Endothelial cell of umbilical vein (primary cell): ENCODE measurements around the gene PDE8B.

Source experiments
- EZH2 ChIP-seq: IDR thresholded peaks from 2 replicates; pipeline ENCODE4 v1.6.1; 2012; ENCODE audit warnings: borderline replicate concordance, low read depth, mild to moderate bottlenecking, moderate library complexity, low read length, inconsistent platforms; ENCODE audit not compliant: severe bottlenecking
- FOS ChIP-seq: IDR thresholded peaks from 2 replicates; pipeline ENCODE4 v1.6.1; 2011; ENCODE audit warnings: mild to moderate bottlenecking, low read length, moderate library complexity, borderline replicate concordance; ENCODE audit not compliant: insufficient read depth
- GATA2 ChIP-seq: IDR thresholded peaks from 2 replicates; pipeline ENCODE4 v1.7.0; 2011; ENCODE audit warnings: low read depth, mild to moderate bottlenecking, moderate library complexity, mixed read lengths, low read length; ENCODE audit not compliant: insufficient read length, insufficient read depth
- JUN ChIP-seq: IDR thresholded peaks from 2 replicates; pipeline ENCODE4 v1.6.1; 2011; ENCODE audit warnings: borderline replicate concordance, low read depth; ENCODE audit not compliant: insufficient read length, insufficient read depth
- MYC ChIP-seq: IDR thresholded peaks from one replicate; pipeline ENCODE4 v1.6.1; 2011; ENCODE audit warnings: mild to moderate bottlenecking, low read depth, low read length
- POLR2A ChIP-seq: IDR thresholded peaks from 2 replicates; pipeline ENCODE4 v1.6.1; 2012; ENCODE audit warnings: low read depth, mild to moderate bottlenecking, control low read depth, low read length
- POLR2AphosphoS5 ChIP-seq: IDR thresholded peaks from 2 replicates; pipeline ENCODE4 v1.6.1; 2012; ENCODE audit warnings: low read depth, mild to moderate bottlenecking, control low read depth, low read length, moderate library complexity; ENCODE audit not compliant: insufficient read depth
- TF ChIP-seq, protein P1 (sequence below), 2 donors: IDR thresholded peaks; 1 replicate in 1 of 2; 2 replicates in 1 of 2; pipeline ENCODE4 v1.5.1; 2011; ENCODE audit warnings: low read length in 2 of 2, mild to moderate bottlenecking in 2 of 2, moderate library complexity in 2 of 2, control low read depth in 1 of 2, inconsistent platforms in 1 of 2, low read depth in 1 of 2; ENCODE audit not compliant: insufficient read depth in 1 of 2; ENCODE audit errors: extremely low read depth in 1 of 2
- TF ChIP-seq, protein P2 (sequence below): IDR thresholded peaks from 2 replicates; pipeline ENCODE4 v1.6.1; 2011; ENCODE audit not compliant: insufficient read depth, insufficient read length

GRCh38 chr5:77218263-77218662 is 7.8 kb downstream of the PDE8B start:
- TF ChIP-seq, protein P1, sequence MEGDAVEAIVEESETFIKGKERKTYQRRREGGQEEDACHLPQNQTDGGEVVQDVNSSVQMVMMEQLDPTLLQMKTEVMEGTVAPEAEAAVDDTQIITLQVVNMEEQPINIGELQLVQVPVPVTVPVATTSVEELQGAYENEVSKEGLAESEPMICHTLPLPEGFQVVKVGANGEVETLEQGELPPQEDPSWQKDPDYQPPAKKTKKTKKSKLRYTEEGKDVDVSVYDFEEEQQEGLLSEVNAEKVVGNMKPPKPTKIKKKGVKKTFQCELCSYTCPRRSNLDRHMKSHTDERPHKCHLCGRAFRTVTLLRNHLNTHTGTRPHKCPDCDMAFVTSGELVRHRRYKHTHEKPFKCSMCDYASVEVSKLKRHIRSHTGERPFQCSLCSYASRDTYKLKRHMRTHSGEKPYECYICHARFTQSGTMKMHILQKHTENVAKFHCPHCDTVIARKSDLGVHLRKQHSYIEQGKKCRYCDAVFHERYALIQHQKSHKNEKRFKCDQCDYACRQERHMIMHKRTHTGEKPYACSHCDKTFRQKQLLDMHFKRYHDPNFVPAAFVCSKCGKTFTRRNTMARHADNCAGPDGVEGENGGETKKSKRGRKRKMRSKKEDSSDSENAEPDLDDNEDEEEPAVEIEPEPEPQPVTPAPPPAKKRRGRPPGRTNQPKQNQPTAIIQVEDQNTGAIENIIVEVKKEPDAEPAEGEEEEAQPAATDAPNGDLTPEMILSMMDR (IDR thresholded peaks at IDR 0.05; ENCODE audit: extremely low read depth in 1 of 2, insufficient read depth in 1 of 2, low read depth in 1 of 2, low read length in 2 of 2): peak in 1 of 2 donors; percentile 15
- TF ChIP-seq POLR2A (no peak), POLR2AphosphoS5 (no peak), MYC (no peak), JUN (no peak), EZH2 (no peak), FOS (no peak), GATA2 (no peak)
- TF ChIP-seq, protein P2, sequence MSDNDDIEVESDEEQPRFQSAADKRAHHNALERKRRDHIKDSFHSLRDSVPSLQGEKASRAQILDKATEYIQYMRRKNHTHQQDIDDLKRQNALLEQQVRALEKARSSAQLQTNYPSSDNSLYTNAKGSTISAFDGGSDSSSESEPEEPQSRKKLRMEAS: no peak
